Suppressor macrophage treated with lipopolysaccharide for 4 hours (primary cell): ENCODE data around the gene RGR.
"Not testable (repeated sequence)": the region's sequence is repeated elsewhere in the genome, so short reads cannot be mapped to it uniquely, and the experiment has no call there.

Experiments
- DNase-seq: peaks from one replicate; pipeline ENCODE4 v3.0.0-alpha.2; 2020

RGR gene

GRCh38 chr10:84261236-84261915 is 16.5 kb downstream of the RGR start:
- DNase-seq, result no peak

- no peak for DNase-seq
Measured at GRCh38 chr10:84262190-84262956, 17.5 kb downstream of the RGR start.

- DNase-seq, result no peak
Measured at GRCh38 chr10:84263716-84264115, 18.9 kb downstream of the RGR start.

GRCh38 chr10:84264611-84265141 is 19.8 kb downstream of the RGR start:
- DNase-seq, result peak; percentile 67

- DNase-seq, result no peak
Measured at GRCh38 chr10:84265418-84265817, 20.6 kb downstream of the RGR start.

- peak; percentile 71 for DNase-seq
Measured at GRCh38 chr10:84267503-84268126, 22.8 kb downstream of the RGR start.

GRCh38 chr10:84269162-84269561 is 24.3 kb downstream of the RGR start:
- no peak for DNase-seq

GRCh38 chr10:84269773-84270172 is 24.9 kb downstream of the RGR start:
- no peak for DNase-seq

- DNase-seq, result no peak
Measured at GRCh38 chr10:84270708-84271107, 25.9 kb downstream of the RGR start.

- DNase-seq, result not testable (repeated sequence)
Measured at GRCh38 chr10:84279876-84280475, 35.1 kb downstream of the RGR start.

- no peak for DNase-seq
Measured at GRCh38 chr10:84286695-84287094, 41.8 kb downstream of the RGR start.

- DNase-seq, result no peak
Measured at GRCh38 chr10:84288151-84288550, 43.3 kb downstream of the RGR start.

- no peak for DNase-seq
Measured at GRCh38 chr10:84289521-84290200, 44.8 kb downstream of the RGR start.

- DNase-seq, result no peak
Measured at GRCh38 chr10:84290235-84290634, 45.4 kb downstream of the RGR start.

GRCh38 chr10:84291384-84291783 is 46.5 kb downstream of the RGR start:
- DNase-seq, result peak; percentile 55

- no peak for DNase-seq
Measured at GRCh38 chr10:84292502-84292901, 47.6 kb downstream of the RGR start.

- no peak for DNase-seq
Measured at GRCh38 chr10:84293171-84293570, 48.3 kb downstream of the RGR start.

- peak; percentile 83 for DNase-seq
Measured at GRCh38 chr10:84293574-84294016, 48.7 kb downstream of the RGR start.

GRCh38 chr10:84294766-84295447 is 50.1 kb downstream of the RGR start:
- DNase-seq, result peak; percentile 66

- peak; percentile 81 for DNase-seq
Measured at GRCh38 chr10:84296091-84296981, 51.5 kb downstream of the RGR start.

- DNase-seq, result no peak
Measured at GRCh38 chr10:84298057-84298456, 53.2 kb downstream of the RGR start.
